Activated T-helper 2 cell treated with anti-CD3 and anti-CD28 coated beads, Interferon-gamma antibody, Interleukin-2, Interleukin-4, amounts not matched to agents 10 μg/mL and 5 μg/mL and 100 μg/mL, durations not matched to agents 14 hours and 24 hours and 36 hours (primary cell): ENCODE data around the gene NOL7. TPM values are rescaled to one million over a fixed set of nuclear protein-coding genes. Genes with fewer than 3 reads are reported as not detected.

Source experiments
- DNase-seq: peaks from one replicate; pipeline ENCODE4 v3.0.0; 2021; ENCODE audit warnings: low spot score
- H3K27ac Mint-ChIP-seq: one replicate; pipeline ENCODE4 v1.8.0; 2021; ENCODE audit warnings: mixed read lengths
- H3K27me3 Mint-ChIP-seq: one replicate; pipeline ENCODE4 v1.8.0; 2021; ENCODE audit warnings: low read depth, mixed read lengths
- H3K36me3 Mint-ChIP-seq: one replicate; pipeline ENCODE4 v1.8.0; 2021; ENCODE audit warnings: low read depth, mixed read lengths
- H3K4me1 Mint-ChIP-seq: one replicate; pipeline ENCODE4 v1.8.0; 2021; ENCODE audit warnings: low read depth, mixed read lengths
- H3K4me3 Mint-ChIP-seq: one replicate; pipeline ENCODE4 v1.8.0; 2021; ENCODE audit warnings: low read depth, mild to moderate bottlenecking, moderate library complexity, mixed read lengths
- H3K9me3 Mint-ChIP-seq: one replicate; pipeline ENCODE4 v1.8.0; 2021; ENCODE audit warnings: mixed read lengths
- intact Hi-C: fragments of 100-400 bp; cut with micrococcal nuclease; formaldehyde crosslinking; loops from one replicate; pipeline ENCODE4 v1.15.1; 2023
- total RNA-seq: library from RNA; stranded (reverse); gene quantifications from 2 replicates; pipeline ENCODE4 v1.2.3, GENCODE V29; 2022

NOL7 gene
- total RNA-seq, 1 donor from 2014 or later, result 84.1 TPM

GRCh38 chr6:13577926-13578325 is 37.2 kb upstream of the NOL7 start:
- Mint-ChIP-seq H3K9me3 (no peaks in the 10 kb centered on the region), H3K4me1 (peaks cover 9% of the 10 kb centered on the region), H3K4me3 (no peak overlapping the region), H3K27me3 (no peaks in the 10 kb centered on the region), H3K36me3 (peaks cover 14% of the 10 kb centered on the region), H3K27ac (no peak overlapping the region)
- intact Hi-C loops, result loop anchor here (10.0 kb wide), 1 partner anchor 487 kb away; no protein-coding TSS in a partner anchor
- no peak for DNase-seq

- no peaks in the 10 kb centered on the region for H3K9me3 Mint-ChIP-seq
- H3K4me3 Mint-ChIP-seq, result no peak overlapping the region
- intact Hi-C loops, result loop anchor here (10.0 kb wide), 1 partner anchor 485 kb away; no protein-coding TSS in a partner anchor
- peaks cover 7% of the 10 kb centered on the region for H3K4me1 Mint-ChIP-seq
- no peak overlapping the region for H3K27ac Mint-ChIP-seq
- H3K27me3 Mint-ChIP-seq, result no peaks in the 10 kb centered on the region
- no peak for DNase-seq
- peaks cover 21% of the 10 kb centered on the region for H3K36me3 Mint-ChIP-seq
Observed at GRCh38 chr6:13579911-13580310, 35.2 kb upstream of the NOL7 start.

- Mint-ChIP-seq H3K36me3 (peaks cover 33% of the 10 kb centered on the region), H3K4me3 (no peak overlapping the region), H3K27ac (no peak overlapping the region), H3K4me1 (no peaks in the 10 kb centered on the region), H3K9me3 (no peaks in the 10 kb centered on the region), H3K27me3 (no peaks in the 10 kb centered on the region)
- intact Hi-C loops, result no loop called here
- DNase-seq, result no peak
Observed at GRCh38 chr6:13581700-13582229, 33.4 kb upstream of the NOL7 start.

GRCh38 chr6:13586603-13587542 is 28.3 kb upstream of the NOL7 start:
- H3K36me3 Mint-ChIP-seq, result peaks cover 25% of the 10 kb centered on the region
- no peak overlapping the region for H3K27ac Mint-ChIP-seq
- no peaks in the 10 kb centered on the region for H3K4me1 Mint-ChIP-seq
- H3K4me3 Mint-ChIP-seq, result no peak overlapping the region
- no peak for DNase-seq
- H3K27me3 Mint-ChIP-seq, result no peaks in the 10 kb centered on the region
- H3K9me3 Mint-ChIP-seq, result no peaks in the 10 kb centered on the region
- intact Hi-C loops, result no loop called here

GRCh38 chr6:13589801-13590200 is 25.3 kb upstream of the NOL7 start:
- Mint-ChIP-seq H3K36me3 (peaks cover 19% of the 10 kb centered on the region), H3K4me1 (peaks cover 10% of the 10 kb centered on the region), H3K4me3 (no peak overlapping the region), H3K9me3 (no peaks in the 10 kb centered on the region), H3K27ac (no peak overlapping the region), H3K27me3 (no peaks in the 10 kb centered on the region)
- no peak for DNase-seq
- intact Hi-C loops, result no loop called here

DNA sequence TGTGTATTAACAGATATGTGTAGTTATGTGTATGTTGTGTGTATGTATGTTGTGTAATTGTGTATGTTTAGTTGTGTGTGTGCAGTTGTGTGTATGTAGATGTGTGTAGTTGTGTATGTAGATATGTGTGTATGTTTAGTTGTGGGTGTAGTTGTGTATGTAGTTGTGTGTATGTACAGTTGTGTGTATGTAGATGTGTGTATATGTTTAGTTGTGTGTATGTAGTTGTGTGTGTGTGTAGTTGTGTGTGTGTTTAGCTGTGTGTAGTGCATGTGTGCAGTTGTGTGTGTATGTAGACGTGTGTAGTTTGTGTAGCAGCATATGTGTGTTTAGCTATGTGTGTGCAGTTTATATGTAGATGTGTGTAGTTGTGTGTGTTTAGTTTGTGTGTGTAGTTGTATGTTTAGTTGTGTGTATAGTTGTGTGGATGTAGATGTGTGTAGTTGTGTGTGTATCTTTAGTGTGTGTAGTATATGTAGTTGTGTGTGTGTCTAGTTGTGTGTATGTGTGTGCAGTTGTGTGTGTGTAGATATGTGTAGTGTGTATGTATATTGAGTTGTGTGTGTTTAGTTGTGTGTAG is 24.5 kb upstream of the NOL7 start:
- DNase-seq, result no peak

GRCh38 chr6:13591205-13591921 is 23.8 kb upstream of the NOL7 start:
- H3K4me1 Mint-ChIP-seq, result peaks cover 10% of the 10 kb centered on the region
- no peaks in the 10 kb centered on the region for H3K9me3 Mint-ChIP-seq
- intact Hi-C loops, result no loop called here
- H3K4me3 Mint-ChIP-seq, result no peak overlapping the region
- H3K36me3 Mint-ChIP-seq, result peaks cover 13% of the 10 kb centered on the region
- DNase-seq, result no peak
- no peaks in the 10 kb centered on the region for H3K27me3 Mint-ChIP-seq
- H3K27ac Mint-ChIP-seq, result no peak overlapping the region

More for the DNA sequence above, 24.5 kb upstream of the NOL7 start:
- intact Hi-C loops, result no loop called here
- no peak overlapping the region for H3K27ac Mint-ChIP-seq
- no peak overlapping the region for H3K4me3 Mint-ChIP-seq
- no peaks in the 10 kb centered on the region for H3K27me3 Mint-ChIP-seq
- no peaks in the 10 kb centered on the region for H3K9me3 Mint-ChIP-seq
- peaks cover 12% of the 10 kb centered on the region for H3K36me3 Mint-ChIP-seq
- peaks cover 10% of the 10 kb centered on the region for H3K4me1 Mint-ChIP-seq

DNA sequence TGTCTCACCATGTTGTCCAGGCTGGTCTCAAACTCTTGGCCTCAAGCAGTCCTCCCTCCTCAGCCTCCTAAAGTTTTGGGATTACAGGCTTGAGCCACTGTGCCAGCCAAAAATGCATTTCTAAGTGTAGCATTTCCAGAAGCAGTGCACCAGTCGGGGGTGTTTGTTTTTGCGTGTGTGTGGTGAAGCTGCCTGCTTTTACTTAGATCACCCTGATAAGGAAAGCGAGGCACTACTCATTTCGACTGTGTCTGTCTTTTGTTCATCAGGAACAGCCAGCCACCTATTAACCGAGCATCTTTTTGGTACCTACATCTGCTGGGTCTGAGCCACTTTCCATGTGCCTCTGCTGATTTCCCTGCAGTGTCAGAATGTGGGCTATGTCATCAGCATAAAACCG is 22.0 kb upstream of the NOL7 start:
- H3K27me3 Mint-ChIP-seq, result no peaks in the 10 kb centered on the region
- peaks cover 10% of the 10 kb centered on the region for H3K4me1 Mint-ChIP-seq
- H3K36me3 Mint-ChIP-seq, result peaks cover 24% of the 10 kb centered on the region
- H3K4me3 Mint-ChIP-seq, result no peak overlapping the region
- DNase-seq, result no peak
- intact Hi-C loops, result no loop called here
- H3K9me3 Mint-ChIP-seq, result no peaks in the 10 kb centered on the region
- H3K27ac Mint-ChIP-seq, result no peak overlapping the region

DNA sequence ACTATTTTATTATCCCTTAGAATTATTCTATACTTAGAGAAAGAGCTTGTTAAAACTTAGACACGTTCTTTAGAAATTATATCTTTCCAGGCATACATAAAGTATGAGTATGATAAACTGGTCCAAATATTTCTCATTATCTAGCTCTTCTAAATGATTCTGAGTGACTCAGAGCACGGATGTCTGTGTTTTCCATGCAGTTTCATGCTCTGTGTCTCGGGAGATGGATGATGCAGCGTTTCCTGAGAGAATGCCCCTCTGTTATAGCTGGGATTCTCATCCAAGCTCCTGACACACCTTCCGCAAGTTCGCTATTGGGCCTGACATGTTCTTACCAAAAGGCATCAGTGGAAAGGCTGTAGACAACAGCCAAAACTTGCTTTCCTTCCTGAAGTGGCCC is 21.4 kb upstream of the NOL7 start:
- peaks cover 10% of the 10 kb centered on the region for H3K4me1 Mint-ChIP-seq
- no peak for DNase-seq
- intact Hi-C loops, result no loop called here
- H3K9me3 Mint-ChIP-seq, result no peaks in the 10 kb centered on the region
- no peak overlapping the region for H3K27ac Mint-ChIP-seq
- H3K36me3 Mint-ChIP-seq, result peaks cover 27% of the 10 kb centered on the region
- no peak overlapping the region for H3K4me3 Mint-ChIP-seq
- H3K27me3 Mint-ChIP-seq, result no peaks in the 10 kb centered on the region

- DNase-seq, result no peak
- Mint-ChIP-seq H3K4me1 (peaks cover 10% of the 10 kb centered on the region), H3K4me3 (no peak overlapping the region), H3K9me3 (no peaks in the 10 kb centered on the region), H3K27ac (no peak overlapping the region), H3K27me3 (no peaks in the 10 kb centered on the region), H3K36me3 (peaks cover 37% of the 10 kb centered on the region)
- intact Hi-C loops, result no loop called here
Observed at GRCh38 chr6:13597073-13597472, 18.1 kb upstream of the NOL7 start.

GRCh38 chr6:13600036-13600435 is 15.1 kb upstream of the NOL7 start:
- Mint-ChIP-seq H3K27ac (no peak overlapping the region), H3K4me1 (peaks cover 10% of the 10 kb centered on the region), H3K9me3 (no peaks in the 10 kb centered on the region), H3K27me3 (no peaks in the 10 kb centered on the region), H3K36me3 (peaks cover 48% of the 10 kb centered on the region), H3K4me3 (no peak overlapping the region)
- no peak for DNase-seq
- intact Hi-C loops, result no loop called here

DNA sequence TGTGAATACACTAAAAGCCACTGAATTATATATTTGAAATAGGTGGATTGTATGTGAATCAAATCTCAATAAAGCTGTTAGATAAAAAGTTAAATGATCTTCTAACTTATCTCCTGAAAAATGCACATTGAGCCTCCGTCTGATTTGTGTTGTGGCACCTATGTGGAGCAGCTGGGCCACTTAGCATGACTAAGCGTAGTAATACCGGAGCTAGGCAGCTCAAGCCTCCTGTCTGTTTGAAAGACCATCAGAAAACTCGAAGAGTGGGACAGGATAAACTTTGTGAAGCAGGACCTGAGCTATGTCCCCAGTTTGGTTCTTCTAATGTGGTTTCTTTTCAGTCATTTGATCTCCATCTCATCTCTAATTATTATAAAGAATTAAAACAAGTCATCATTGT is 11.0 kb upstream of the NOL7 start:
- intact Hi-C loops, result no loop called here
- no peaks in the 10 kb centered on the region for H3K27me3 Mint-ChIP-seq
- no peak overlapping the region for H3K4me3 Mint-ChIP-seq
- H3K27ac Mint-ChIP-seq, result no peak overlapping the region
- no peaks in the 10 kb centered on the region for H3K9me3 Mint-ChIP-seq
- H3K4me1 Mint-ChIP-seq, result peaks cover 13% of the 10 kb centered on the region
- peaks cover 34% of the 10 kb centered on the region for H3K36me3 Mint-ChIP-seq
- no peak for DNase-seq
